ENCODE results near the gene ADAP2. TPM values are rescaled to one million over a fixed set of nuclear protein-coding genes. Genes with fewer than 3 reads are reported as not detected.
"Not testable (repeated sequence)": the region's sequence is repeated elsewhere in the genome, so short reads cannot be mapped to it uniquely, and the experiment has no call there.

ADAP2 gene
- total RNA-seq, 2 experiments from 2014 or later, result 0.72 to 1.2 TPM

DNA sequence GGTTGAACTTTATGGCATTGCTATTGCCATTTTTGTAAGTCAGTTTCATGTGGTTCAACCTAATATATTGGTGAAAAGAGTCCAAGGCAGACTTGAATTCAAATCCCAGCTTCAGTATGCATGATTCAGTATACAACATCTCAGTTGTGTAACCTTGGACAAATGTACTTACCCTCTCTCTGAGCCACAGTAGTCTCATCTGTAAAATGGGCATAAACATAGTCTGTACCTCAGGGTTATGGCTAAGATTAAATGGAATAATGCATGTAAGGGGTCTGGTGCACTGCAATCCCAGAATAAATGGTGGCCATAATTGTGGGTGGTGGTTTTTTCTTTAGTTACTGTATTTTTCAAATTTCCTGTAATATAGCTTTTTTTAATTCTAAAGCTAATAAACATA is 4.7 kb upstream of the ADAP2 start:
- POLR2A ChIA-PET, result no interaction called here
- ATAC-seq, result no peak

DNA sequence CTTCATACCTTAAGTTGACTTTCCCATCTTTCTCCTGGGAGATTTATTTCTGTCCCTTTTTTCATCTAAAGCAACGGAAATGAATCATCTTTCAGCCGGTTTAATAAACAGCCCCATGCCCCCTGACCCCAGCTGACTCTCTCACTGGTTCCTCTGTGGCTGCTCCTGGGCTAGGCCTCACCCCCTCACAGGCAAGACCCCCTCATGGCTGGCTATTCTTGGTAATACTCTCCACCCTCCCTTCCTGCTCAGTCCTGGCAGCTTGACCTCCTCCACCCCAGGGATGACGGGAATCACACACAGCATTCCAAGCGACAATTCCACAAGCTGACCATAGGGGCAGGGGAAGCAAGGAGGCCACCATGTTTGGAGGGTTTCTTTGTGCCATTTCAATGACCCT is 1.5 kb upstream of the ADAP2 start:
- DNase-seq (no peak), ATAC-seq (no peak)
- H3K9me3 Mint-ChIP-seq (ENCODE audit: low read depth), result no peaks in the 10 kb centered on the region
- peaks cover 9% of the 10 kb centered on the region for H3K4me1 Mint-ChIP-seq
- H3K4me3 Mint-ChIP-seq, result no peak overlapping the region
- peaks cover 2% of the 10 kb centered on the region for H3K36me3 Mint-ChIP-seq (ENCODE audit: low read depth)
- H3K27me3 Mint-ChIP-seq, result peaks cover 28% of the 10 kb centered on the region
- ChIA-PET POLR2A (no interaction called here), CTCF (no interaction called here)
- H3K27ac Mint-ChIP-seq, result no peak overlapping the region
- intact Hi-C loops (cut with DNase I, micrococcal nuclease), result no loop called here

More for the DNA sequence above, 4.7 kb upstream of the ADAP2 start:
- H3K9me3 Mint-ChIP-seq (ENCODE audit: low read depth), result no peaks in the 10 kb centered on the region
- H3K36me3 Mint-ChIP-seq (ENCODE audit: low read depth), result no peaks in the 10 kb centered on the region
- no peak for DNase-seq
- CTCF ChIA-PET, result interaction anchor here (0.8 kb wide), 1 partner anchor 299 kb away, joined by 3 read pairs; no protein-coding TSS in a partner anchor
- intact Hi-C loops (cut with DNase I, micrococcal nuclease), result no loop called here
- peaks cover 4% of the 10 kb centered on the region for H3K4me1 Mint-ChIP-seq
- H3K4me3 Mint-ChIP-seq, result no peak overlapping the region
- no peak overlapping the region for H3K27ac Mint-ChIP-seq
- H3K27me3 Mint-ChIP-seq, result peaks cover 14% of the 10 kb centered on the region

DNA sequence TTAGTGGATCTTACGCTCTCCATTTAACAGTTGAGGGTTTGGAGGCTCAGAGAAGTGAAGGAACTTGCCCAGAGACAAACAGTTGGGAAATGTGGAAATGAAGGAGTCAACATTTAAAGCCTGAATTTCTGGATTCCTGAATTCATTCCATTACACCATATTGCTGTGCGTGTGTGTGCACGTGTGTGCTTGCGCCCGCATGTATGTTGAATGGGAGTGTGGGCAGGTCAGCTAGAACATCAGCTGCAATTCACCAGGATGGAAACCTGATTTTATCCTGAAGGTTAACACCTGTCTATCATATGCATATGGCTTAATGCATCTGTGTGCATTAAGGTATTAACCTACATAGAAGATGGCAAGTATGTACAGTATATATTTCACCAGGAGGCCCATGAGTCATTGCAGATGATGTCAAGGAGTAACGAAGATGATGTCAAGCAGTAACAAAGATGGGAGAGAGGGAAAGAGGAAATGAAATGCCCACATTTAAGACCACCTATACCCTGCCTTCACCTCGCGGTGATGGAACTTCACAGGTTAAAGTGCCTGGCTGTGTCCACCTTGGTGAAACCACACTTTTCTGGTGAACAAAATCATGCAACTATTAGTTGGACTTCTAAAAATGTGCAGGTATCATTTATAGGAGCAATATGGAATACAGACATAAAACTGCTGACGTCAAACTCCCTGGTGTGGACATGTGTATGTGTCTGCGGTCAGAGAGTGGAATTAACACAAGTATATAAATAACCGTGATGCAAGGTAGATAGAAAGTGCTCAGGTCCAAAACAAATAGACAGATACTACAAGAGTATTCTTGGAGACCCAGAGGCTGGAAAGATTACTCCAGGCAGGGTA is 832 bp upstream of the ADAP2 start:
- ChIA-PET CTCF (no interaction called here), POLR2A (no interaction called here)
- intact Hi-C loops (cut with DNase I, micrococcal nuclease), result no loop called here
- Mint-ChIP-seq H3K9me3 (ENCODE audit: low read depth) (no peaks in the 10 kb centered on the region), H3K27ac (no peak overlapping the region), H3K4me1 (peaks cover 9% of the 10 kb centered on the region), H3K36me3 (ENCODE audit: low read depth) (peaks cover 2% of the 10 kb centered on the region), H3K27me3 (peaks cover 30% of the 10 kb centered on the region), H3K4me3 (peak overlapping the region; percentile 31)
- ATAC-seq (no peak), DNase-seq (no peak)

DNA sequence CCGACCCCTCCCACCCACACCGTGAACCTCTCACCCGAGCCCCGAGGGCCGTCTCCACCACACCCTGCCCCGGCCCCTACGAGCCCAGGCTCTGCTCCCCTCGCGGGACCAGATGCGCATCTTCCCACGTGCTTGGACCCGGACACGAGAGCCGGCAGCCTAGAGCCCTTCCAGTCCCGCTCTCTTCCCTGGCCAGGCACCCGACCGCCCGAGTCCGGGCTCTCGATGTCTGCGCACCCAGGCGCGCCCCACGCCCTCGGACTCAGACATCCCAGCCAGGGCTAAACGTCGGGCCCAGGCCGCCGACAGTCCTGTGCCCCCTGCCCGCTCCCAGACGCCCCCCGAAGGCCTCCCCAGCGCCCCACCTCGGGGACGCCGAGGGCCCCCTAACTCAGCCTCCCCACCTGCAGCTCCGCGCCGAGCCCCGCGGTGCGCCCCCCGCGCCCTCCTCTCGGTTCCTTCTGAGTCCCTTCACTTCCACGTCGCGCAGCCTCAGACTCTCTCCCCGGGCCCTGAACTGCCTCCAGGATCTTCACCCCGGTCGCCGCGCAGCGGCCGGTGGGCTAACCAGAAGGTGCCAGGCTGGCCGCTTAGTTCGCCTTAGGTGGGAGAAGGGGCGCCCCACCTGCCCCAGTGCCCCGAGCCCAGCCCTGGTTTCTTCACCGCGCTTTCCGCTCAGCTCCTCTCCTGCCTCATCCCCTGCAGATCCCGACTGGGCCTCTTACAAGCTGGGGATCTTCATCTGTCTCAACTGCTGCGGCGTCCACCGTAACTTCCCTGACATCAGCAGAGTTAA is 688 bp downstream of the ADAP2 start:
- H3K27me3 Mint-ChIP-seq, result peaks cover 39% of the 10 kb centered on the region
- peak overlapping the region; percentile 48 for H3K4me3 Mint-ChIP-seq
- ChIA-PET POLR2A (no interaction called here), CTCF (no interaction called here)
- H3K4me1 Mint-ChIP-seq, result peaks cover 9% of the 10 kb centered on the region
- H3K27ac Mint-ChIP-seq, result no peak overlapping the region
- H3K36me3 Mint-ChIP-seq (ENCODE audit: low read depth), result peaks cover 2% of the 10 kb centered on the region
- ATAC-seq (peak; percentile 42), DNase-seq (peak; percentile 16)
- H3K9me3 Mint-ChIP-seq (ENCODE audit: low read depth), result no peaks in the 10 kb centered on the region
- intact Hi-C loops (cut with DNase I, micrococcal nuclease), result loop anchor here in 1 of 2 experiments (1.0 kb wide), 1 partner anchor 49 kb away; the partner anchor contains the start of gene RNF135

DNA sequence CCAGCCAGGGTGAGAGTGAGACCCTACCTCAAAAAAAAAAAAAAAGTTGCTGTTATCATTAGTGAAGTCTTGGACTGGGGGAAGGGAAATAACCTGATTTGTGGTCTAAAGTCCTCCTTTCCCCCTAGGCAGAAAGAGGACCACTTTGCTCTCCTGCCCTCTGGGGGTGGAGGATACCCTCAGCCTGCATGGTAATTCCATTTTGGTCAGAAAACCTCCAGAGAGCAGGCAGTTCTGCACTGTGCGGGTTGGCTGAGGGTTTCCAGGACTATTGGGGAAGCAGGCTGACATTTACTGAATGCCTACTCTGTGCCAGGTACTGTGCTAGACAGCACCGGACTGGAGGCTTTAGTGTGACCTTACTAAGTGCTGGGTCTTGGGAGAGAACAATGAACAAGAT is 2.6 kb downstream of the ADAP2 start:
- peaks cover 2% of the 10 kb centered on the region for H3K36me3 Mint-ChIP-seq (ENCODE audit: low read depth)
- ATAC-seq (no peak), DNase-seq (no peak)
- H3K27ac Mint-ChIP-seq, result no peak overlapping the region
- intact Hi-C loops (cut with DNase I, micrococcal nuclease), result no loop called here
- H3K27me3 Mint-ChIP-seq, result peaks cover 39% of the 10 kb centered on the region
- POLR2A ChIA-PET, result interaction anchor here (0.6 kb wide), 1 partner anchor 490 kb away, joined by 4 read pairs; no protein-coding TSS in a partner anchor
- H3K9me3 Mint-ChIP-seq (ENCODE audit: low read depth), result no peaks in the 10 kb centered on the region
- H3K4me3 Mint-ChIP-seq, result no peak overlapping the region
- H3K4me1 Mint-ChIP-seq, result peaks cover 9% of the 10 kb centered on the region
- CTCF ChIA-PET, result interaction anchor here (0.6 to 1.5 kb wide), 2 partner anchors 46 to 288 kb away, joined by 3 to 5 read pairs; partner anchors contain the start of gene RNF135

DNA sequence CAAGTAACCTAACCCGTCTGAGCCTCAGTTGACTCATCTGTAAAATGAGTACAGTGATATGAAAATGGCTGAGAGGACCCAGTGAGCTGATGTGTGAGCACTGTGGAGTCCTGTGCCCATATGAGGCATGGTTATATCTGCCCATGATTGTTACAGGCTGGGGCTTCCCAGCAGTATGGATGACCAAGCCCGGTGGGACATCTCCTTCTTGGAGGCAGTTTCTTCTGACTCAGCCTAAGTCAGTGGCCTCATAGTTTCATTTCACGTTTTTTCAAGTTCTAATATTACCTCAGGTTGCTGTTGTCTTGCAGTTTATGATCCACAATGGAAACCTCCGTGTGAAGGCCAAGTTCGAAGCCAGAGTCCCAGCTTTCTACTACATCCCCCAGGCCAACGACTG is 4.8 kb downstream of the ADAP2 start:
- H3K4me1 Mint-ChIP-seq, result peaks cover 7% of the 10 kb centered on the region
- CTCF ChIA-PET, result interaction anchor here (1.0 to 1.3 kb wide), 2 partner anchors 12 to 27 kb away, joined by 3 to 4 read pairs; no protein-coding TSS in a partner anchor

DNA sequence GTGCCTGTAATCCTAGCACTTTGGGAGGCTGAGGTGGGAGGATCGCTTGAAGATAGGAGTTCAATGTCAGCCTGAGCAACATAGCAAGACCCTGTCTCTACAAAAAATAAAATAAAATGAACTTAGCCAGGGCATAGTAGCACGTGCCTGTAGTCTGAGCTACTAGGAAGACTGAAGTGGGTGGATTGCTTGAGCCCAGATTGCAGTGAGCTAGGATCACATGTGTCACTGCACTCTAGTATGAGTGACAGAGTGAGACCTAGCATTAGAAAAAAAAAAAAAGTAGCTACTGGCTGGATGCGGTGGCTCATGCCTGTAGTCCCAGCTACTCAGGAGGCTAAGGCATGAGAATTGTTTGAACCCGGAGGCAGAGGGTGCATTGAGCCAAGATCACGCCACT is 6.0 kb downstream of the ADAP2 start:
- Mint-ChIP-seq H3K4me1 (peaks cover 2% of the 10 kb centered on the region), H3K9me3 (ENCODE audit: low read depth) (no peaks in the 10 kb centered on the region), H3K4me3 (no peak overlapping the region), H3K36me3 (ENCODE audit: low read depth) (peaks cover 1% of the 10 kb centered on the region), H3K27me3 (peaks cover 22% of the 10 kb centered on the region), H3K27ac (no peak overlapping the region)
- intact Hi-C loops (cut with DNase I, micrococcal nuclease), result no loop called here
- no peak for ATAC-seq
- no peak for DNase-seq
- ChIA-PET POLR2A (no interaction called here), CTCF (interaction anchor here (0.6 to 1.2 kb wide), 4 partner anchors 9 to 993 kb away, joined by 3 to 4 read pairs (median 4); no protein-coding TSS in a partner anchor)

More for the DNA sequence above, 4.8 kb downstream of the ADAP2 start:
- Mint-ChIP-seq H3K4me3 (no peak overlapping the region), H3K9me3 (ENCODE audit: low read depth) (no peaks in the 10 kb centered on the region), H3K27me3 (peaks cover 27% of the 10 kb centered on the region), H3K36me3 (ENCODE audit: low read depth) (peaks cover 2% of the 10 kb centered on the region), H3K27ac (no peak overlapping the region)
- DNase-seq, result no peak
- peak; percentile 57 for ATAC-seq
- intact Hi-C loops (cut with DNase I, micrococcal nuclease), result no loop called here
- POLR2A ChIA-PET, result no interaction called here

DNA sequence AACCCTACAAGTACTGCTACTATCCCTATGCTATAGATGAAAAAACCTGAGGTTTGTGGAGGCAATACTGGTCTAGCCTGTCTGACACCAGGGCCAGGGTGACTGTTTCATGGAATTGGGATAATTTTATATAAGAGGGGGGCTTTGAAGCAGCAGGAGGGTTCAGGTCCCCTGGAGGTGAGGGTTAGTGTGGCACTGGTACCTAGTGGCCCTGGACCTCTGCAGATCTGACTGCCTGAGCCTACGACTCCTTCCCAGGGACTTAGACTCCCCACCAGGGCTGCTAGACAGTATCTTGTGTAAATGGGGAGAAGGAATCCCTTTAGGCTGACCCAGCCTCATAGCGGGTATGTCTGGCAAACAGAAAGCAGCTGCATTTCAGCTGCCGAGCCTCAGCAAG is 6.8 kb downstream of the ADAP2 start:
- POLR2A ChIA-PET, result no interaction called here

DNA sequence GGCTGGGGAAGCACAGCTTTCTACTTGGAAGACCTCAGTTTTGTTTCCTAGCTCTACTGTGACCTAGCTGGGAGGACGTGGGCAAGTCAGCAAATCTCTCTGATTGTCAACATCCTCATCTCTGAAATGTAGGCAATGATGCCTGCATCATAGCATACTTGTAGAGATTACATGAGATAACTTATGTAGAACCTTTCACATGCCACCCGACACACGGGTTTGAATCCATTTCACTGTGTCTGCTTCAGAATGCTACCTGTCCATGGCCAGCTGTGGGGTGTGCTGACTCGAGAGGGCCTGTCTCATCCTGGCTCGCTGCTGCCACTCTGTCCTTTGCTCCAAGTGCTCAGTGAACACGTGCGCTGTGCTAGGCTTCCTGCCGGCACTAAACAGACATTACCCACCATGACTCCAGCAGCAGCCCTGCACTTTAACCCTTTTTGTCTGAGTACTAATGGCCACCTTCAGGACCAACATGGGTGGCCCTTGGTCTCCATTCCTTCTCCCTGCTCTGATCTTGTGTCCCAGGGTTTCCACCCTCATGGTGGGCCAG is 7.4 kb downstream of the ADAP2 start:
- ChIA-PET CTCF (interaction anchor here (0.6 to 0.8 kb wide), 2 partner anchors 460 to 685 kb away, joined by 3 to 5 read pairs; no protein-coding TSS in a partner anchor), POLR2A (no interaction called here)
- intact Hi-C loops (cut with DNase I, micrococcal nuclease), result no loop called here
- Mint-ChIP-seq H3K27me3 (peaks cover 15% of the 10 kb centered on the region), H3K4me1 (no peaks in the 10 kb centered on the region), H3K9me3 (ENCODE audit: low read depth) (no peaks in the 10 kb centered on the region), H3K36me3 (ENCODE audit: low read depth) (no peaks in the 10 kb centered on the region), H3K4me3 (no peak overlapping the region), H3K27ac (no peak overlapping the region)
- DNase-seq (no peak), ATAC-seq (no peak)

More for the DNA sequence above, 6.8 kb downstream of the ADAP2 start:
- Mint-ChIP-seq H3K27me3 (peaks cover 17% of the 10 kb centered on the region), H3K36me3 (ENCODE audit: low read depth) (no peaks in the 10 kb centered on the region), H3K9me3 (ENCODE audit: low read depth) (no peaks in the 10 kb centered on the region), H3K27ac (no peak overlapping the region), H3K4me1 (no peaks in the 10 kb centered on the region), H3K4me3 (no peak overlapping the region)
- CTCF ChIA-PET, result interaction anchor here (0.6 to 0.8 kb wide), 2 partner anchors 461 to 684 kb away, joined by 3 to 5 read pairs; no protein-coding TSS in a partner anchor
- ATAC-seq (no peak), DNase-seq (no peak)
- intact Hi-C loops (cut with DNase I, micrococcal nuclease), result no loop called here

DNA sequence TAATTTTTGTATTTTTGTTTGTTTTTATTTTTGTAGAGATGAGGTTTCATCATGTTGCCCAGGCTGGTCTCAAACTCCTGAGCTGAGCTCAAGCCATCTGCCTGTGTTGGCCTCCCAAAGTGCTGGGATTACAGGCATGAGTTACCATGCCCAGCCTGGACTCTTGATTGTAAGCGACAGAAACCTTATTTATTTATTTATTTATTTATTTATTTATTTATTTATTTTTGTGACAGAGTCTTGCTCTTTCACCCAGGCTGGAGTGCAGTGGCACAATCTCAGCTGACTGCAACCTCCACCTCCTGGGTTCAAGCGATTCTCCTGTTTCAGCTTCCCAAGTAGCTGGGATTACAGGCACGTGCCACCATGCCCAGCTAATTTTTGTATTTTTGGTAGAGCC is 8.1 kb downstream of the ADAP2 start:
- H3K9me3 Mint-ChIP-seq (ENCODE audit: low read depth); H3K4me3 Mint-ChIP-seq; intact Hi-C loops (cut with DNase I, micrococcal nuclease); H3K27ac Mint-ChIP-seq; DNase-seq; ATAC-seq; H3K36me3 Mint-ChIP-seq (ENCODE audit: low read depth); H3K4me1 Mint-ChIP-seq: not testable (repeated sequence)
- ChIA-PET POLR2A (interaction anchor here (0.7 kb wide), 1 partner anchor 443 kb away, joined by 3 read pairs; no protein-coding TSS in a partner anchor), CTCF (interaction anchor here (1.0 kb wide), 1 partner anchor 140 kb away, joined by 3 read pairs; no protein-coding TSS in a partner anchor)
- H3K27me3 Mint-ChIP-seq, result peaks cover 11% of the 10 kb centered on the region

DNA sequence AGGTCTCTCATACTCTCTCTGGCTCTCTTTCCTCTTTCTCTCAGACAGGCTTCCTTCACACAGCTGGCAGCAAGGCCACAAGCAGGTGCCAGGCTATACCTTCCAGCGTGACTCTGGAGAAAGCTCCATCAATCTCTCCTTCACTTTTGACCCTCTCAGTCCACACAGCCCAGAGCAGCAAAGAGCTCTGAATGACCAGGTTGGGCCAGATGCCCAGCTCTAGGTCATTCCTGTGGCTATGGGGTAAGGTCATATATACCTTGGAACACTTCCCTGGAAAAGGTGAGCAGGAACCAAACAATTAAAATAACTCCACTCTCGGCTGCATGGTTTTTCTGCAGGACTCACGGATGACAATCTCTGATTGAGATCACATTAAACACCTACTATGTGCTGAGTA is 8.8 kb downstream of the ADAP2 start:
- peaks cover 10% of the 10 kb centered on the region for H3K27me3 Mint-ChIP-seq
- H3K9me3 Mint-ChIP-seq (ENCODE audit: low read depth), result no peaks in the 10 kb centered on the region
- ChIA-PET CTCF (interaction anchor here (1.0 kb wide), 1 partner anchor 139 kb away, joined by 3 read pairs; no protein-coding TSS in a partner anchor), POLR2A (interaction anchor here (0.7 kb wide), 1 partner anchor 442 kb away, joined by 3 read pairs; no protein-coding TSS in a partner anchor)
- no peak for DNase-seq
- intact Hi-C loops (cut with DNase I, micrococcal nuclease), result no loop called here
- H3K4me1 Mint-ChIP-seq, result no peaks in the 10 kb centered on the region
- no peaks in the 10 kb centered on the region for H3K36me3 Mint-ChIP-seq (ENCODE audit: low read depth)
- no peak overlapping the region for H3K4me3 Mint-ChIP-seq
- no peak for ATAC-seq
- H3K27ac Mint-ChIP-seq, result no peak overlapping the region

Data from activated CD4-positive, alpha-beta T cell treated with anti-CD3 and anti-CD28 coated beads for 36 hours (primary cell).